Fibroblast of the aortic adventitia (primary cell): ENCODE measurements around the gene ACTN3. TPM values are rescaled to one million over a fixed set of nuclear protein-coding genes. Genes with fewer than 3 reads are reported as not detected.
"Not testable (repeated sequence)": the region's sequence is repeated elsewhere in the genome, so short reads cannot be mapped to it uniquely, and the experiment has no call there.

ENCODE experiments used
- DNase-seq: peaks from one replicate; pipeline ENCODE4 v3.0.0-alpha.2; 2010; ENCODE audit warnings: low read depth
- H3K4me3 ChIP-seq: 2 replicates; pipeline ENCODE4 v1.5.1; 2011; ENCODE audit warnings: low read depth, mild to moderate bottlenecking, control low read depth, low read length, moderate library complexity
- CTCF ChIP-seq: IDR thresholded peaks from 2 replicates; pipeline ENCODE4 v1.5.1; 2011; ENCODE audit warnings: mild to moderate bottlenecking, low read length, control low read depth, inconsistent platforms; ENCODE audit not compliant: insufficient read depth
- total RNA-seq: library from RNA; depleted of rRNA; stranded (reverse); fragments of >200 nt; gene quantifications from 2 replicates; pipeline ENCODE4 v1.2.3, GENCODE V29; 2012; ENCODE audit warnings: low replicate concordance

Gene ACTN3
- total RNA-seq, 1 donor: not detected

- TF ChIP-seq CTCF: no peak
- no peak overlapping the region for H3K4me3 ChIP-seq
- DNase-seq: no peak
Measured at GRCh38 chr11:66586136-66586535, 39.4 kb downstream of the ACTN3 start.

DNA sequence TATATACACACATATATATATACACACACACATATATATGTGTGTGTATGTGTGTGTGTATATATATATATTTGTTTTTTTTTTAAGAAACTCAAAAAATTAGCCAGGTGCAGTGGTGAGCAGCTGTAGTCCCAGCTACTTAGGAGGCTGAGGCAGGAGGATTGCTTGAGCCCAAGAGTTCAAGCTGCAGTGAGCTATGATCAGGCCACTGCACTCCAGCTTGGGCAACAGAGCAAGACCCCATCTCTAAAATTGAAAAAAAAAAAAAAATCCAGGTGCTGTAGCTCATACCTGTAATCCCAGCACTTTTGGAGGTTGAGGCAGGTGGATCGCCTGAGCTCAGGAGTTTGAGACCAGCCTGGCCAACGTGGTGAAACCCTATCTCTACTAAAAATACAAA is 42.6 kb downstream of the ACTN3 start:
- H3K4me3 ChIP-seq, DNase-seq: not testable (repeated sequence)

GRCh38 chr11:66589996-66590675 is 43.4 kb downstream of the ACTN3 start:
- H3K4me3 ChIP-seq: no peak overlapping the region
- no peak for DNase-seq
- no peak for TF ChIP-seq CTCF

- DNase-seq: no peak
- no peak overlapping the region for H3K4me3 ChIP-seq
Measured at GRCh38 chr11:66591175-66591574, 44.5 kb downstream of the ACTN3 start.

GRCh38 chr11:66592457-66593302 is 46.0 kb downstream of the ACTN3 start, which contains the start of the genes CCDC87 and CCS:
CCDC87 (minus strand) TSS chr11:66593063; CDS start chr11:66593015, 48 bp downstream.
CCS (plus strand) TSS chr11:66593185; CDS start chr11:66593262, 77 bp downstream.
- TF ChIP-seq CTCF: peak; percentile 63
- H3K4me3 ChIP-seq: peak within 1 kb of the TSS; percentile 84
- peak; percentile 94 for DNase-seq

More at GRCh38 chr11:66591175-66591574, 44.5 kb downstream of the ACTN3 start:
- no peak for TF ChIP-seq CTCF

DNA sequence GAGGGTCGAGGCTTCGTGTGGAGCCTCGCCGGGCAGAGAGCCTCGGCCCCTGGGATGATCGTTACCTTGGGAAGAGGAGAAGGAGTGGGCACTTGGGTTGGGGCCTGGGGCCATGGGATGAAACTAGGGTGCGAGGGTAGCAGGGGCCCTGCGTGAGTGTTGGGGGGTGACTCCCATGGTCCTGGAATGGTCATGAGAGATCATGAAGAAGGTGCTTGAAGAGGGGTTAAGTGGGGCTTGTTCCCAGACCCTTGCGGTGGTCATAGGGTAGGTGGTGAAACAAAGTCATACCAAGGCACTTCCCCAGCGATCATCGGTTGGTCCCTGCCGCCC is 46.6 kb downstream of the ACTN3 start:
- DNase-seq: no peak

More for the DNA sequence above, 46.6 kb downstream of the ACTN3 start:
- TF ChIP-seq CTCF: no peak
- peak overlapping the region; percentile 84 for H3K4me3 ChIP-seq
